Measurements from ENCODE around the gene MUSK.

The MUSK gene

DNA sequence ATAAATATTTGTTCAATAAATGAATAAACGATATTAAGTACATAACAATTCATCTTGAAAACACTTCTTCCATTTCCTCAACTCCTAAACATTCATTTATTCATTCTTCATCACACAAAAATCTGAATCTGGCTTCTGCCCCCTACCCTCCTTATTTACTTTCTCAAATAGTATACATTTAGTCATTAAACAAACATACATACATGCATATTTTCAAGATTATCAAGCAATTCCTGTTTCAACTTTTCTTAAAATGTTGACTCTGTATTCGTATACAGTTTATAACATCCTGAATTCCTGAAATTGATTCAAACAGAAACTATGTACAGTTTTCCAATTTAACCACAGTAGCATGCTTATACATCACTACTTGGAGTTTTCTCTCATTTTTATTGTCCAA is 129.0 kb downstream of the MUSK start:
- Histone ChIP-seq H3K4me2 (no peak overlapping the region), H3K27me3 (ENCODE audit: insufficient read depth, low read depth) (no peaks in the 10 kb centered on the region), H3K27ac (no peak overlapping the region), H3K36me3 (ENCODE audit: insufficient read depth) (no peaks in the 10 kb centered on the region), H4K20me1 (ENCODE audit: insufficient read depth) (no peaks in the 10 kb centered on the region), H3K9ac (no peak overlapping the region), H2AFZ (ENCODE audit: low read depth) (no peak overlapping the region), H3K4me3 (IDR thresholded peaks at IDR 0.05; ENCODE audit: insufficient read depth, low read depth, low read length) (no peak overlapping the region), H3K4me1 (ENCODE audit: low read depth, poor library complexity, severe bottlenecking) (no peaks in the 10 kb centered on the region), H3K79me2 (ENCODE audit: insufficient read depth, low read depth) (no peaks in the 10 kb centered on the region)
- TF ChIP-seq, protein P1, sequence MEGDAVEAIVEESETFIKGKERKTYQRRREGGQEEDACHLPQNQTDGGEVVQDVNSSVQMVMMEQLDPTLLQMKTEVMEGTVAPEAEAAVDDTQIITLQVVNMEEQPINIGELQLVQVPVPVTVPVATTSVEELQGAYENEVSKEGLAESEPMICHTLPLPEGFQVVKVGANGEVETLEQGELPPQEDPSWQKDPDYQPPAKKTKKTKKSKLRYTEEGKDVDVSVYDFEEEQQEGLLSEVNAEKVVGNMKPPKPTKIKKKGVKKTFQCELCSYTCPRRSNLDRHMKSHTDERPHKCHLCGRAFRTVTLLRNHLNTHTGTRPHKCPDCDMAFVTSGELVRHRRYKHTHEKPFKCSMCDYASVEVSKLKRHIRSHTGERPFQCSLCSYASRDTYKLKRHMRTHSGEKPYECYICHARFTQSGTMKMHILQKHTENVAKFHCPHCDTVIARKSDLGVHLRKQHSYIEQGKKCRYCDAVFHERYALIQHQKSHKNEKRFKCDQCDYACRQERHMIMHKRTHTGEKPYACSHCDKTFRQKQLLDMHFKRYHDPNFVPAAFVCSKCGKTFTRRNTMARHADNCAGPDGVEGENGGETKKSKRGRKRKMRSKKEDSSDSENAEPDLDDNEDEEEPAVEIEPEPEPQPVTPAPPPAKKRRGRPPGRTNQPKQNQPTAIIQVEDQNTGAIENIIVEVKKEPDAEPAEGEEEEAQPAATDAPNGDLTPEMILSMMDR (conservative IDR thresholded peaks at IDR 0.05; ENCODE audit: low read depth, low read length): no peak

DNA sequence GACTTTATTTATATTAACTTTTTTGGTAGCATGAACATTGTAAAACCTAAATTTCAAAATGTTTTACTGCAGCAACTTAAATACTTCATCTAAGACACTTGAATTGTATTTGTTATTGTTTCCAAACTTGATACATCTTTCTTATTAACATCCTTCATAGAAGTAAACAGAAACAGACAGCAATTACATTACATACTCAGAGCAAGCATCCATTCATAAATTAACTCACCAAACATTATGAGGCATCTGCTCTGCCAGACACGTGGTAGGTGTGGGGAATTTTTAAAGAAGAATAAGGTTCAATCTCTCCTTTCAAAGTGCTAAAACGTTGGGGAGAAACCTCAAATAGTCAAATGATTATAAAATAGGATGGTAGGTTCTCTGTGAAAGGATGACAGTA is 130.8 kb downstream of the MUSK start:
- no peaks in the 10 kb centered on the region for H3K27me3 ChIP-seq (ENCODE audit: insufficient read depth, low read depth)
- no peaks in the 10 kb centered on the region for H4K20me1 ChIP-seq (ENCODE audit: insufficient read depth)
- H3K4me1 ChIP-seq (ENCODE audit: low read depth, poor library complexity, severe bottlenecking): no peaks in the 10 kb centered on the region
- no peak overlapping the region for H2AFZ ChIP-seq (ENCODE audit: low read depth)
- no peaks in the 10 kb centered on the region for H3K79me2 ChIP-seq (ENCODE audit: insufficient read depth, low read depth)
- no peak overlapping the region for H3K9ac ChIP-seq
- H3K4me3 ChIP-seq (IDR thresholded peaks at IDR 0.05; ENCODE audit: insufficient read depth, low read depth, low read length): no peak overlapping the region
- H3K27ac ChIP-seq: no peak overlapping the region
- TF ChIP-seq, protein P1 (conservative IDR thresholded peaks at IDR 0.05; ENCODE audit: low read depth, low read length): no peak
- H3K36me3 ChIP-seq (ENCODE audit: insufficient read depth): no peaks in the 10 kb centered on the region
- no peak overlapping the region for H3K4me2 ChIP-seq

- Histone ChIP-seq H3K4me1 (ENCODE audit: low read depth, poor library complexity, severe bottlenecking) (no peaks in the 10 kb centered on the region), H3K9ac (no peak overlapping the region), H3K27me3 (ENCODE audit: insufficient read depth, low read depth) (no peaks in the 10 kb centered on the region), H3K4me3 (IDR thresholded peaks at IDR 0.05; ENCODE audit: insufficient read depth, low read depth, low read length) (no peak overlapping the region), H3K27ac (no peak overlapping the region), H4K20me1 (ENCODE audit: insufficient read depth) (no peaks in the 10 kb centered on the region), H3K4me2 (no peak overlapping the region), H3K79me2 (ENCODE audit: insufficient read depth, low read depth) (no peaks in the 10 kb centered on the region), H2AFZ (ENCODE audit: low read depth) (no peak overlapping the region), H3K36me3 (ENCODE audit: insufficient read depth) (no peaks in the 10 kb centered on the region)
- TF ChIP-seq, protein P1 (conservative IDR thresholded peaks at IDR 0.05; ENCODE audit: low read depth, low read length): no peak
These were observed 132.8 kb downstream of the MUSK start for GRCh38 chr9:110801426-110801825.

DNA sequence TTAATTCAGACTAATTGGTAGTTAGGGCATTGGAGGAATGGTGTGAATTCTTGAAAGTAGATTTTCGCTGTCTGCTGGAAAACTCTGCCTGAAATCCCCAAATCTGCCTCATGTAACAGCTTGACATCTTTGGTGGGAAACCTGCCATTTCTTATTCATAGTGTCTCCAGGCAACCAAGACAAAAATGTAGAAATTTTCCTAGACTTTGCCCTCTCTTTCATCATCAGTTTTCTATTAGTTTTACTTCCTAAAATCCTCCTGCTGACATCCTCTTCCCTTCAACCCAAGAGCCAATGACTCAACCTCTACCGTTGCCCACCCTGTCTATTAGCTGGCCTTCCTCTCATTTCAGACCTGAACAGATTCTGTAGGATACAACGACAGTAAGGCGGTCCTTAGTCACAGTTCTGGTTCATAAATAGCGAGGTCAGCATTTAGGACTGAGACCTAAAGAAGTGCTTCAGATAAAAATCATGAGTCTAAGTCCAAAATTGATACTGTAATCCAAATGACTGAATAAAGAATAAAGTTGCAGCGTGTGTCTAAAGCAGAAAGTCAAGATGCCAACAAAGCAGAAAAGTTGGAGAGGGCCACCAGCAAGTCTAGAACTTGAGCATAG is 133.9 kb downstream of the MUSK start:
- no peaks in the 10 kb centered on the region for H4K20me1 ChIP-seq (ENCODE audit: insufficient read depth)
- H2AFZ ChIP-seq (ENCODE audit: low read depth): no peak overlapping the region
- H3K36me3 ChIP-seq (ENCODE audit: insufficient read depth): no peaks in the 10 kb centered on the region
- H3K4me2 ChIP-seq: no peak overlapping the region
- no peaks in the 10 kb centered on the region for H3K79me2 ChIP-seq (ENCODE audit: insufficient read depth, low read depth)
- H3K4me3 ChIP-seq (IDR thresholded peaks at IDR 0.05; ENCODE audit: insufficient read depth, low read depth, low read length): no peak overlapping the region
- H3K27me3 ChIP-seq (ENCODE audit: insufficient read depth, low read depth): no peaks in the 10 kb centered on the region
- H3K4me1 ChIP-seq (ENCODE audit: low read depth, poor library complexity, severe bottlenecking): peaks cover 10% of the 10 kb centered on the region
- TF ChIP-seq, protein P1 (conservative IDR thresholded peaks at IDR 0.05; ENCODE audit: low read depth, low read length): no peak
- no peak overlapping the region for H3K9ac ChIP-seq
- H3K27ac ChIP-seq: no peak overlapping the region
